Osteoblast (primary cell): ENCODE data around the gene ZNF566. TPM values are rescaled to one million over a fixed set of nuclear protein-coding genes. Genes with fewer than 3 reads are reported as not detected.
"Not testable (repeated sequence)": the region's sequence is repeated elsewhere in the genome, so short reads cannot be mapped to it uniquely, and the experiment has no call there.

Source experiments
- DNase-seq: peaks from one replicate; pipeline ENCODE4 v3.0.0; 2011; ENCODE audit warnings: low spot score, mixed read lengths; ENCODE audit not compliant: insufficient read length; ENCODE audit errors: missing footprints
- H2AFZ ChIP-seq: 2 replicates; pipeline ENCODE4 v1.6.0; 2011; ENCODE audit warnings: mild to moderate bottlenecking, low read length
- H3K27ac ChIP-seq: 2 replicates; pipeline ENCODE4 v1.5.1; 2011; ENCODE audit warnings: mild to moderate bottlenecking, low read depth, low read length, moderate library complexity
- H3K27me3 ChIP-seq: 2 replicates; pipeline ENCODE4 v1.6.0; 2012; ENCODE audit warnings: mild to moderate bottlenecking, control low read depth, inconsistent platforms, low read length, moderate library complexity; ENCODE audit not compliant: insufficient read depth
- H3K36me3 ChIP-seq: 2 replicates; pipeline ENCODE4 v1.5.1; 2011; ENCODE audit warnings: mild to moderate bottlenecking, low read length, control low read depth, moderate library complexity; ENCODE audit not compliant: insufficient read depth
- H3K4me1 ChIP-seq: 2 replicates; pipeline ENCODE4 v1.5.1; 2011; ENCODE audit warnings: mild to moderate bottlenecking, low read length, control low read depth, moderate library complexity; ENCODE audit not compliant: insufficient read depth
- H3K4me2 ChIP-seq: 2 replicates; pipeline ENCODE4 v1.6.0; 2011; ENCODE audit warnings: mild to moderate bottlenecking, low read length; ENCODE audit not compliant: insufficient read depth
- H3K4me3 ChIP-seq: fragments of 200-600 bp; sonication (generic); 3 replicates; pipeline ENCODE4 v1.5.1; 2012; ENCODE audit warnings: mild to moderate bottlenecking, low read length, inconsistent platforms; ENCODE audit not compliant: insufficient read depth
- H3K79me2 ChIP-seq: 2 replicates; pipeline ENCODE4 v1.6.0; 2012; ENCODE audit warnings: mild to moderate bottlenecking, low read length, control low read depth, inconsistent platforms; ENCODE audit not compliant: insufficient read depth
- H3K9me3 ChIP-seq: 2 replicates; pipeline ENCODE4 v1.5.1; 2011; ENCODE audit warnings: low read depth, low read length, control low read depth
- H4K20me1 ChIP-seq: 2 replicates; pipeline ENCODE4 v1.6.0; 2012; ENCODE audit warnings: mild to moderate bottlenecking, low read length, control low read depth; ENCODE audit not compliant: insufficient read depth
- CTCF ChIP-seq: IDR thresholded peaks from 2 replicates; pipeline ENCODE4 v1.5.1; 2011; ENCODE audit warnings: mild to moderate bottlenecking, low read depth, low read length, moderate library complexity; ENCODE audit errors: extremely low read depth
- total RNA-seq: library from RNA; depleted of rRNA; stranded (reverse); fragments of >200 nt; gene quantifications from 2 replicates; pipeline ENCODE4 v1.2.3, GENCODE V29; 2012

The ZNF566 gene
- total RNA-seq, 1 donor = 13.8 TPM

GRCh38 chr19:36492689-36493453 lies 3.5 kb upstream of the ZNF566 start:
- not testable (repeated sequence) for H3K36me3 ChIP-seq, H3K9me3 ChIP-seq, H3K4me2 ChIP-seq, H4K20me1 ChIP-seq, H3K27ac ChIP-seq, H3K27me3 ChIP-seq, H3K4me3 ChIP-seq
- TF ChIP-seq CTCF = peak; percentile 67
- peak overlapping the region; percentile 56 for H2AFZ ChIP-seq
- H3K79me2 ChIP-seq = peaks cover 13% of the 10 kb centered on the region
- H3K4me1 ChIP-seq = peaks cover 16% of the 10 kb centered on the region
- peak; percentile 80 for DNase-seq

GRCh38 chr19:36490846-36491245 lies 1.5 kb upstream of the ZNF566 start:
- H2AFZ ChIP-seq, H4K20me1 ChIP-seq, H3K36me3 ChIP-seq, H3K4me3 ChIP-seq, DNase-seq, H3K27ac ChIP-seq, H3K4me2 ChIP-seq, H3K27me3 ChIP-seq, H3K9me3 ChIP-seq: not testable (repeated sequence)
- Histone ChIP-seq H3K79me2 (peaks cover 21% of the 10 kb centered on the region), H3K4me1 (peaks cover 16% of the 10 kb centered on the region)

- peak; percentile 97 for DNase-seq
- no peak for TF ChIP-seq CTCF
Measured at GRCh38 chr19:36489920-36490415, 607 bp upstream of the ZNF566 start.

GRCh38 chr19:36488846-36489117 lies 579 bp downstream of the ZNF566 start:
- H3K9me3 ChIP-seq = no peaks in the 10 kb centered on the region
- H3K4me1 ChIP-seq = peaks cover 16% of the 10 kb centered on the region
- peak overlapping the region; percentile 100 for H2AFZ ChIP-seq
- H3K4me2 ChIP-seq = peak overlapping the region; percentile 99
- H3K79me2 ChIP-seq = peaks cover 24% of the 10 kb centered on the region
- no peak for TF ChIP-seq CTCF
- H3K4me3 ChIP-seq = peak overlapping the region; percentile 90
- H4K20me1 ChIP-seq = no peaks in the 10 kb centered on the region
- DNase-seq = peak; percentile 69
- H3K27me3 ChIP-seq = no peaks in the 10 kb centered on the region
- no peaks in the 10 kb centered on the region for H3K36me3 ChIP-seq
- H3K27ac ChIP-seq = peak overlapping the region; percentile 98

More at GRCh38 chr19:36489920-36490415, 607 bp upstream of the ZNF566 start:
- Histone ChIP-seq H4K20me1 (no peaks in the 10 kb centered on the region), H3K27ac (peak overlapping the region; percentile 98), H3K4me3 (peak overlapping the region; percentile 90), H3K27me3 (no peaks in the 10 kb centered on the region), H2AFZ (peak overlapping the region; percentile 100), H3K4me2 (peak overlapping the region; percentile 99), H3K36me3 (no peaks in the 10 kb centered on the region), H3K9me3 (no peaks in the 10 kb centered on the region), H3K4me1 (peaks cover 16% of the 10 kb centered on the region), H3K79me2 (peaks cover 21% of the 10 kb centered on the region)
